Hematopoietic multipotent progenitor cell treated with erythropoietin and hydrocortisone succinate and interleukin-3 and kit ligand, for 6 days (in vitro differentiated cells): ENCODE measurements around the gene TTC21A.
A peak's percentile ranks its signal among the peaks of the same experiment; 100 is the strongest.

Experiments used
- DNase-seq: peaks from one replicate; pipeline ENCODE4 v3.0.0-alpha.2; 2015

TTC21A gene

GRCh38 chr3:39181408-39182335 lies 74.2 kb downstream of the TTC21A start:
- DNase-seq = peak; percentile 44

GRCh38 chr3:39183211-39184080 lies 76.0 kb downstream of the TTC21A start:
- no peak for DNase-seq

GRCh38 chr3:39184081-39184967 lies 76.8 kb downstream of the TTC21A start:
- DNase-seq = no peak

DNA sequence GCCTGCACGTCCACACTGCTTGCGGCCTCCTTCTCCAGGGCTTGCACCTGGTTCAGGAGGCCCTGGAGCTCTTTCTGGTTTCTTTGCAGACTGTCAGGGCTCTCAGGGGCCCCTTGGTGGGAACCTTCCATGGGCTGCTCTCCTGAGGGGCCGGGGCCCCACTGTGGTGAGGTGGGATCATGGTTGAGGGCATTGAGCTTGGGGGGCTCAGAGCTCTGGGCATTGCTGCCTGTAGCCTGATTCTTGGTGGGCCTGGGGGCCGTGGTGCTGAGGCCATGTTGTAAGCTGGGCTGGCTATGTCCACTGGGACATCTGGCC lies 77.4 kb downstream of the TTC21A start:
- no peak for DNase-seq

DNA sequence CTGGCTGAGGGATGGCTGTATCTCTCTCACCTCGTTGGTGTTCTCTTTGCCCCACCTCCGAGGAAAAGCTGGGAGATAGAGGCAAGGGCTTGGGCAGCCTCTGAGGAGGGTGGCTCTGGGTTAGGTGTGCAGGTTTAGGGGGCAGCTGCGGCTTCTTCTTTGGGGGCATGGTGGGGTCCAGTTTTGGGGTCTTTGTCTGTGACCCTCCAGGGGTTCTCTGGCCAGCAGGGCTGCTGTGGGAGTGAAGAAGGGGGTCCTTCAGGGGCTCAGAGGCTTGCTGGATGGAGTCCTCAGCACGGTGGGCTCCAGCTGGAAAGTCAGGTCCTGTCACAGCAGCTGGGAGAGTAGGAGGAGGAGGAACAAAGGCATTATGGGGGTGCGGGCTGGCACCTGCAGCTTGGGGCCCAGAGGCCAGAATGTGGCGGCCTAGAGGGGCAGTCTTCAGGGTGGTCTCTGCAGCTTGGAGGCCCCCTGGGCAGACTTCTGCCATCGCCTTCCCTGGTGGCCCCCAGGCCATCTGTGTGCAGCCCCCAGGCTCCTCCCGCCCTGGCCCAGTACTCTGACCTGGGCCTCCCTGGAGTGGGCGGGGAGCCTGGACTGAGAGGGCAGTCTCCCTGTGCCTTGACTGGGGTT lies 78.0 kb downstream of the TTC21A start:
- no peak for DNase-seq

- DNase-seq = no peak
These were observed 78.6 kb downstream of the TTC21A start for GRCh38 chr3:39185959-39186691.

- no peak for DNase-seq
These were observed 79.2 kb downstream of the TTC21A start for GRCh38 chr3:39186692-39187151.

DNA sequence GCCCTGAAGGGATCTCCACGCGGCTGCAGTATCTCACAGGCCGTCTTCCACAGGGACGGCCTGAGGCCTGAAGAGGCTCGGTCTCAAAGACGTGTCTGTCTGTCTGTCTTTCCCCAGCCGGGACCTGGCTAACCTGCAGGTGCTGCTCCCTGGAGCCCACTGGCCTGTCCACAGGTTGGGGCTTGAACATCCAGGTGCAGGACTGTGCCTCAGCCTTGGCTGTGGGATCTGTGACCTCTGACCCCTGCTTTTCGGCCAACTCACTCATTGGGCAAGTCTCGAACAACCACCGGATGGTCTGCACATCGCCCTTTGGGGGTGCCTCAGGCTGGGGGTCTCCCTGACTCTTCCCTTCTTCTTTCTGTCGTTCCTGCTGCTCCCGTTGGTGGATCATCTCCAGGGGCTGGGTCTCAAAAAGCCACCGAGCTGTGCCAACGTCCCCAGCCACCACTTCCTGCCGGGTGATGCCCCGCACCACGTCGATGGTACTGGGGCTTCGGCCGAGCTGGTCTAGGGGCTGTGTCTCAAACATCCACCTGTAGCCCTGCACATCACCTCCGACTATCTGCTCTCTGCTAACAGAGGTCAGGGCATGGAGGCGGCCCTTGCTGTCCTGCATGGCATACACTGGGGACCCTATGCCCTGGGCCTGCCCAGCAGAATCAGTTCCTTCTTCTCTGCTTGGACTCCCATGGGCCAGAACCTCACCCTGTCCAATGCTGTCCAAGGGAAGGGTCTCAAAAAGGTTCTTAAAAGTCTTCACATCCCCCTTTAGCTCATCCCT lies 80.1 kb downstream of the TTC21A start:
- DNase-seq = no peak
